Vagina (tissue), 2 donors: ENCODE measurements around the gene BPTF.

Source experiments
- CTCF ChIP-seq, 3 experiments: fragments of 450-650 bp in 2 of 3; fragments of 200-600 bp in 1 of 3; sonication (generic) in 1 of 3; IDR thresholded peaks; one replicate each; pipeline ENCODE4 v1.5.1; 2017 to 2019; ENCODE audit warnings: antibody characterized with exemption in 3 of 3, mild to moderate bottlenecking in 2 of 3, moderate library complexity in 2 of 3
- POLR2A ChIP-seq, 2 donors: fragments of 450-650 bp; IDR thresholded peaks; one replicate each; pipeline ENCODE4 v1.6.1; 2017; ENCODE audit warnings: antibody characterized with exemption in 2 of 2, mild to moderate bottlenecking in 2 of 2, moderate library complexity in 2 of 2
- POLR2AphosphoS5 ChIP-seq, 2 donors: sonication (generic); formaldehyde crosslinking; IDR thresholded peaks; one replicate each; pipeline ENCODE4 v1.9.0; 2017; ENCODE audit warnings: antibody characterized with exemption in 2 of 2, mild to moderate bottlenecking in 2 of 2, low read depth in 1 of 2; ENCODE audit not compliant: insufficient read depth in 1 of 2

GRCh38 chr17:67970783-67971182 is 145.5 kb downstream of the BPTF start:
- TF ChIP-seq CTCF (IDR thresholded peaks at IDR 0.05) (no peak), POLR2A (IDR thresholded peaks at IDR 0.05) (no peak), POLR2AphosphoS5 (IDR thresholded peaks at IDR 0.05; ENCODE audit: insufficient read depth in 1 of 2, low read depth in 1 of 2) (no peak)
